Esophagus squamous epithelium (tissue), 4 donors: ENCODE data around the gene GCNT3.

Source experiments
- CTCF ChIP-seq, 6 experiments: fragments of 450-650 bp in 4 of 6; fragments of 200-600 bp in 2 of 6; sonication (generic) in 2 of 6; IDR thresholded peaks; one replicate each; pipeline ENCODE4 v1.5.1; 2016 to 2019; ENCODE audit warnings: antibody characterized with exemption in 6 of 6, mild to moderate bottlenecking in 4 of 6, moderate library complexity in 4 of 6
- POLR2A ChIP-seq, 4 donors: fragments of 450-650 bp; IDR thresholded peaks; one replicate each; pipeline ENCODE4 v1.6.1; 2017; ENCODE audit warnings: antibody characterized with exemption in 4 of 4, mild to moderate bottlenecking in 4 of 4, moderate library complexity in 3 of 4

- no peak for TF ChIP-seq CTCF (IDR thresholded peaks at IDR 0.05)
- no peak for TF ChIP-seq POLR2A (IDR thresholded peaks at IDR 0.05)
Observed at GRCh38 chr15:59615661-59616060, 4.1 kb downstream of the GCNT3 start.
